ENCODE measurements around the gene SCAMP4.

The SCAMP4 gene

GRCh38 chr19:1970806-1971502, 65.8 kb downstream of the SCAMP4 start:
- peaks cover 71% of the 10 kb centered on the region for H4K20me1 ChIP-seq (ENCODE audit: insufficient read depth, low read length)
- no peaks in the 10 kb centered on the region for H3K27me3 ChIP-seq (ENCODE audit: low read depth, low read length)
- H3K4me2 ChIP-seq (ENCODE audit: low read length), result no peak overlapping the region
- no peak overlapping the region for H3K4me3 ChIP-seq (ENCODE audit: low read length)
- H3K4me1 ChIP-seq (ENCODE audit: low read length), result no peaks in the 10 kb centered on the region
- no peaks in the 10 kb centered on the region for H3K9me3 ChIP-seq (ENCODE audit: insufficient read depth, low read length)
- peaks cover 26% of the 10 kb centered on the region for H3K36me3 ChIP-seq (replicated peaks; ENCODE audit: low read depth, low read length)
- H3K79me2 ChIP-seq (ENCODE audit: low read length), result peaks cover 61% of the 10 kb centered on the region
- no peak for TF ChIP-seq EZH2phosphoT487 (IDR thresholded peaks at IDR 0.05; ENCODE audit: low read depth)
- no peak for TF ChIP-seq CTCF (IDR thresholded peaks at IDR 0.05; ENCODE audit: low read depth, low read length)
- H3K9ac ChIP-seq (ENCODE audit: low read length), result no peak overlapping the region
- H3K27ac ChIP-seq (ENCODE audit: low read length), result no peak overlapping the region
- H2AFZ ChIP-seq (ENCODE audit: low read depth, low read length), result no peak overlapping the region

GRCh38 chr19:1974381-1975161, 69.4 kb downstream of the SCAMP4 start:
- Histone ChIP-seq H3K36me3 (replicated peaks; ENCODE audit: low read depth, low read length) (peaks cover 35% of the 10 kb centered on the region), H2AFZ (ENCODE audit: low read depth, low read length) (no peak overlapping the region), H3K4me1 (ENCODE audit: low read length) (no peaks in the 10 kb centered on the region), H3K4me2 (ENCODE audit: low read length) (no peak overlapping the region), H3K79me2 (ENCODE audit: low read length) (peaks cover 71% of the 10 kb centered on the region), H3K27me3 (ENCODE audit: low read depth, low read length) (no peaks in the 10 kb centered on the region), H3K27ac (ENCODE audit: low read length) (no peak overlapping the region), H3K9ac (ENCODE audit: low read length) (no peak overlapping the region), H3K9me3 (ENCODE audit: insufficient read depth, low read length) (no peaks in the 10 kb centered on the region), H3K4me3 (ENCODE audit: low read length) (no peak overlapping the region), H4K20me1 (ENCODE audit: insufficient read depth, low read length) (peaks cover 59% of the 10 kb centered on the region)
- TF ChIP-seq EZH2phosphoT487 (IDR thresholded peaks at IDR 0.05; ENCODE audit: low read depth), result no peak
- TF ChIP-seq CTCF (IDR thresholded peaks at IDR 0.05; ENCODE audit: low read depth, low read length), result no peak

- peaks cover 54% of the 10 kb centered on the region for H4K20me1 ChIP-seq (ENCODE audit: insufficient read depth, low read length)
- no peak overlapping the region for H3K4me3 ChIP-seq (ENCODE audit: low read length)
- no peak overlapping the region for H3K4me2 ChIP-seq (ENCODE audit: low read length)
- H3K9me3 ChIP-seq (ENCODE audit: insufficient read depth, low read length), result no peaks in the 10 kb centered on the region
- TF ChIP-seq CTCF (IDR thresholded peaks at IDR 0.05; ENCODE audit: low read depth, low read length) (no peak), EZH2phosphoT487 (IDR thresholded peaks at IDR 0.05; ENCODE audit: low read depth) (no peak)
- no peaks in the 10 kb centered on the region for H3K4me1 ChIP-seq (ENCODE audit: low read length)
- H3K79me2 ChIP-seq (ENCODE audit: low read length), result peaks cover 65% of the 10 kb centered on the region
- no peak overlapping the region for H3K9ac ChIP-seq (ENCODE audit: low read length)
- no peaks in the 10 kb centered on the region for H3K27me3 ChIP-seq (ENCODE audit: low read depth, low read length)
- no peak overlapping the region for H2AFZ ChIP-seq (ENCODE audit: low read depth, low read length)
- H3K36me3 ChIP-seq (replicated peaks; ENCODE audit: low read depth, low read length), result peaks cover 35% of the 10 kb centered on the region
- no peak overlapping the region for H3K27ac ChIP-seq (ENCODE audit: low read length)
Measured at GRCh38 chr19:1975162-1975480, 69.9 kb downstream of the SCAMP4 start.

Measured in OCI-LY3 (cell line).